Neural progenitor cell (in vitro differentiated cells): ENCODE measurements around the gene TMEM59. TPM values are rescaled to one million over a fixed set of nuclear protein-coding genes. Genes with fewer than 3 reads are reported as not detected.
"Not testable (repeated sequence)": the region's sequence is repeated elsewhere in the genome, so short reads cannot be mapped to it uniquely, and the experiment has no call there.

ENCODE experiments used
- DNase-seq: peaks from one replicate; pipeline ENCODE4 v3.0.0-alpha.2; 2016; ENCODE audit warnings: low spot score
- H2AFZ ChIP-seq: fragments of 200-600 bp; sonication (generic); replicated peaks from 2 replicates; pipeline ENCODE4 v1.6.1; 2016; ENCODE audit warnings: antibody characterized with exemption
- H3F3A ChIP-seq: fragments of 200-600 bp; sonication (generic); 2 replicates; pipeline ENCODE4 v1.6.1; 2016; ENCODE audit warnings: antibody characterized with exemption, low read depth
- H3K27ac ChIP-seq: fragments of 200-600 bp; sonication (generic); 2 replicates; pipeline ENCODE4 v1.5.1; 2016; ENCODE audit warnings: mild to moderate bottlenecking
- H3K27me3 ChIP-seq: fragments of 200-600 bp; sonication (generic); 2 replicates; pipeline ENCODE4 v1.6.1; 2016; ENCODE audit warnings: mild to moderate bottlenecking, moderate library complexity
- H3K36me3 ChIP-seq: fragments of 200-600 bp; sonication (generic); 2 replicates; pipeline ENCODE4 v1.5.1; 2016
- H3K4me1 ChIP-seq: fragments of 200-600 bp; sonication (generic); 2 replicates; pipeline ENCODE4 v1.6.1; 2016; ENCODE audit warnings: mixed run types
- H3K4me2 ChIP-seq: fragments of 200-600 bp; sonication (generic); 2 replicates; pipeline ENCODE4 v1.6.1; 2016
- H3K4me3 ChIP-seq: fragments of 200-600 bp; sonication (generic); 2 replicates; pipeline ENCODE4 v1.5.1; 2016
- H3K79me2 ChIP-seq: fragments of 200-600 bp; sonication (generic); 2 replicates; pipeline ENCODE4 v1.6.1; 2016; ENCODE audit warnings: low read depth
- H3K9ac ChIP-seq: fragments of 200-600 bp; sonication (generic); 2 replicates; pipeline ENCODE4 v1.6.1; 2016
- H3K9me3 ChIP-seq: fragments of 200-600 bp; sonication (generic); 2 replicates; pipeline ENCODE4 v1.5.1; 2016; ENCODE audit warnings: low read depth
- H4K20me1 ChIP-seq: fragments of 200-600 bp; sonication (generic); 2 replicates; pipeline ENCODE4 v1.6.1; 2016; ENCODE audit warnings: low read depth
- H3K27ac Mint-ChIP-seq: 3 replicates; pipeline ENCODE4 v1.8.0; 2021; ENCODE audit warnings: mixed read lengths
- H3K27me3 Mint-ChIP-seq: 2 replicates; pipeline ENCODE4 v1.8.0; 2022; ENCODE audit warnings: low read depth, mild to moderate bottlenecking, inconsistent platforms, moderate library complexity, mixed read lengths; ENCODE audit not compliant: insufficient read depth
- H3K36me3 Mint-ChIP-seq: 3 replicates; pipeline ENCODE4 v1.8.0; 2021; ENCODE audit warnings: mixed read lengths
- H3K4me1 Mint-ChIP-seq: 3 replicates; pipeline ENCODE4 v1.8.0; 2021; ENCODE audit warnings: mixed read lengths
- H3K4me3 Mint-ChIP-seq: 3 replicates; pipeline ENCODE4 v1.8.0; 2021; ENCODE audit warnings: mild to moderate bottlenecking, moderate library complexity, mixed read lengths
- H3K9me3 Mint-ChIP-seq: 3 replicates; pipeline ENCODE4 v1.8.0; 2020; ENCODE audit warnings: mixed read lengths
- EZH2 ChIP-seq: fragments of 200-600 bp; sonication (generic); IDR thresholded peaks from 2 replicates; pipeline ENCODE4 v1.6.1; 2017; ENCODE audit warnings: antibody characterized with exemption, mild to moderate bottlenecking, moderate library complexity
- EZH2phosphoT487 ChIP-seq: fragments of 200-600 bp; sonication (generic); IDR thresholded peaks from 2 replicates; pipeline ENCODE4 v1.6.1; 2017; ENCODE audit warnings: antibody characterized with exemption
- total RNA-seq: library from RNA; depleted of rRNA; stranded (reverse); fragments of >200 nt; gene quantifications from 2 replicates; pipeline ENCODE4 v1.2.3, GENCODE V29; 2015; ENCODE audit warnings: low replicate concordance
- TF ChIP-seq, protein P1 (sequence below): fragments of 200-600 bp; sonication (generic); IDR thresholded peaks from 2 replicates; pipeline ENCODE4 v1.5.1; 2017; ENCODE audit warnings: antibody characterized with exemption, mild to moderate bottlenecking

TMEM59 gene
- total RNA-seq, 1 donor from 2014 or later: 139 TPM

DNA sequence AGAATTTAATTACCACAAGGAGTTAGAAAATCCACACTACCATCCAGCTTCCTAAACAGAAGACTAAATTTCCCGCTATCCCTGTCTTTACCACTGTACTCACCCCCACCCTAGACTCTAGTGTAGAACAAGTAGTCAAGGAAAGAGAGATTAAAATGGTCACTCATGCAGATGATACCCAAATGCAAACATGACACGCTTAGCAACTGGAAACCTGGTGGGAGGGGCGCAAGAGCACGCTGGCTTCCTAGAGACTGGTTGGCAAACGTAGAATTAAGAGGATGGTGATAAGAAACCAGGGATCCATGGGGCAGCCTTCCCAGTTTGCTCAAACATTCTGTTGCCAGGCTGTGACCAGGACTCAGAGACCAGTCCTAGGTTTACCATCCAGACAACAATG is 25.2 kb downstream of the TMEM59 start:
- H3K27ac ChIP-seq: no peak overlapping the region
- H3K9me3 ChIP-seq: no peaks in the 10 kb centered on the region
- no peak overlapping the region for H3K4me3 ChIP-seq
- H3K9ac ChIP-seq: no peak overlapping the region
- no peaks in the 10 kb centered on the region for H4K20me1 ChIP-seq
- H3K4me2 ChIP-seq: no peak overlapping the region
- no peak for DNase-seq
- H3K36me3 Mint-ChIP-seq: peaks cover 2% of the 10 kb centered on the region
- H3K36me3 ChIP-seq: peaks cover 11% of the 10 kb centered on the region
- peaks cover 2% of the 10 kb centered on the region for H3K4me1 Mint-ChIP-seq
- H3K27ac Mint-ChIP-seq: peak overlapping the region; percentile 17
- H3K27me3 Mint-ChIP-seq: no peaks in the 10 kb centered on the region
- H3K4me1 ChIP-seq: no peaks in the 10 kb centered on the region
- H3F3A ChIP-seq: no peaks in the 10 kb centered on the region
- no peak overlapping the region for H3K4me3 Mint-ChIP-seq
- TF ChIP-seq EZH2phosphoT487: no peak
- TF ChIP-seq EZH2: no peak
- TF ChIP-seq, protein P1, sequence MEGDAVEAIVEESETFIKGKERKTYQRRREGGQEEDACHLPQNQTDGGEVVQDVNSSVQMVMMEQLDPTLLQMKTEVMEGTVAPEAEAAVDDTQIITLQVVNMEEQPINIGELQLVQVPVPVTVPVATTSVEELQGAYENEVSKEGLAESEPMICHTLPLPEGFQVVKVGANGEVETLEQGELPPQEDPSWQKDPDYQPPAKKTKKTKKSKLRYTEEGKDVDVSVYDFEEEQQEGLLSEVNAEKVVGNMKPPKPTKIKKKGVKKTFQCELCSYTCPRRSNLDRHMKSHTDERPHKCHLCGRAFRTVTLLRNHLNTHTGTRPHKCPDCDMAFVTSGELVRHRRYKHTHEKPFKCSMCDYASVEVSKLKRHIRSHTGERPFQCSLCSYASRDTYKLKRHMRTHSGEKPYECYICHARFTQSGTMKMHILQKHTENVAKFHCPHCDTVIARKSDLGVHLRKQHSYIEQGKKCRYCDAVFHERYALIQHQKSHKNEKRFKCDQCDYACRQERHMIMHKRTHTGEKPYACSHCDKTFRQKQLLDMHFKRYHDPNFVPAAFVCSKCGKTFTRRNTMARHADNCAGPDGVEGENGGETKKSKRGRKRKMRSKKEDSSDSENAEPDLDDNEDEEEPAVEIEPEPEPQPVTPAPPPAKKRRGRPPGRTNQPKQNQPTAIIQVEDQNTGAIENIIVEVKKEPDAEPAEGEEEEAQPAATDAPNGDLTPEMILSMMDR: no peak
- H3K27me3 ChIP-seq: no peaks in the 10 kb centered on the region
- H3K9me3 Mint-ChIP-seq: peaks cover 2% of the 10 kb centered on the region
- no peak overlapping the region for H2AFZ ChIP-seq
- no peaks in the 10 kb centered on the region for H3K79me2 ChIP-seq

- not testable (repeated sequence) for H3K36me3 Mint-ChIP-seq, H4K20me1 ChIP-seq, H3K9ac ChIP-seq, H3K9me3 ChIP-seq, H3K79me2 ChIP-seq, H3K4me3 Mint-ChIP-seq, H3K4me2 ChIP-seq, H3K27me3 ChIP-seq, H2AFZ ChIP-seq, H3F3A ChIP-seq, H3K27ac ChIP-seq, H3K4me1 ChIP-seq, H3K36me3 ChIP-seq, H3K27ac Mint-ChIP-seq, DNase-seq, H3K4me3 ChIP-seq, H3K4me1 Mint-ChIP-seq, H3K9me3 Mint-ChIP-seq, H3K27me3 Mint-ChIP-seq
Observed at GRCh38 chr1:54024811-54025210, 28.2 kb downstream of the TMEM59 start.

DNA sequence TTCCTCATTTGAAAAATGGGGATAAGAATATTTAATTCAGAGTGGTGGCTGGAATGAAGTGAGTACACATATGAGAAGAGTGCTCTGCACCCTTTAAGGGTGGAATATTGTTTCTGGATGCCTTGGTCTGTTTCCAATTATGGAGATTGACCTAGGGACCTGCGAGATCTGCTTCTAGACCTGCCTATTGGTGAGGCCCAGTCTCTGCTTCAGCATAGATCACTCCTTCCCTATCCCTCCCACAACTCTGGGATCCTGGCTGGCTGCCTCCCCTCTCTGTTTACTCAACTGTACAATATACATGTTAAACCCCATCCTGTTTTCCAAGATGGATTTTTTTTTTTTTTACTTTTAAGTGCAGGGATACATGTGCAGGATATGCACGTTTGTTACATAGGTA is 28.6 kb downstream of the TMEM59 start:
- Mint-ChIP-seq H3K27me3 (peaks cover 2% of the 10 kb centered on the region), H3K9me3 (peaks cover 2% of the 10 kb centered on the region), H3K4me1 (peaks cover 4% of the 10 kb centered on the region), H3K27ac (no peak overlapping the region), H3K36me3 (no peaks in the 10 kb centered on the region), H3K4me3 (no peak overlapping the region)
- no peak overlapping the region for H3K4me2 ChIP-seq
- H2AFZ ChIP-seq: no peak overlapping the region
- no peak overlapping the region for H3K4me3 ChIP-seq
- H3K9me3 ChIP-seq: no peaks in the 10 kb centered on the region
- no peaks in the 10 kb centered on the region for H3K36me3 ChIP-seq
- H3K27me3 ChIP-seq: no peaks in the 10 kb centered on the region
- H3K4me1 ChIP-seq: no peaks in the 10 kb centered on the region
- DNase-seq: no peak
- H4K20me1 ChIP-seq: no peaks in the 10 kb centered on the region
- no peak overlapping the region for H3K9ac ChIP-seq
- H3K79me2 ChIP-seq: no peaks in the 10 kb centered on the region
- no peak overlapping the region for H3K27ac ChIP-seq
- H3F3A ChIP-seq: no peaks in the 10 kb centered on the region
- TF ChIP-seq, protein P1: no peak
- no peak for TF ChIP-seq EZH2phosphoT487
- no peak for TF ChIP-seq EZH2

DNA sequence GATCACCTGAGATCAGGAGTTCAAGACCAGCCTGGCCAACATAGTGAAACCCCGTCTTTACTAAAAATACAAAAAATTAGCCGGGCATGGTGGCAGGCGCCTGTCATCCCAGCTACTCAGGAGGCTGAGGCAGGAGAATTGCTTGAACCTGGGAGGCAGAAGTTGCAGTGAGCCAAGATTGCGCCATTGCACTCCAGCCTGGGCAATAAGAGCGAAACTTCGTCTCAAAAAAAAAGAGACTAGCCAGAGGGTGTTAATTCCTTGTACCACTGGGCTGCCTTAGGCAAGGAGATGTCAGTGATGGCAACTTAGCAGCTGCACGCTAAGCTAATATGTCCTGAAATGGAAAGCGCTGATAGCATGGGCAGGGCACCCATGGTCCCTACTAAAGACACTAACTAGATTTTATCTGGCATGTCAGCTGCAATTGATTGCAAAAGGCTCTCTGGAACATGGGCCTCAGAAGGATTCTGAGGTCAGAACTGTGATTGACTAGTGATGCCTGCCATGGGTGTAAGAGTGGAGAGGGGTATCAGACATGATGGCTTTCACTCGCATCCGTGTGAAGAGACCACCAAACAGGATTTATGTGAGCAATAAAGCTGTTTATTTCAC is 33.3 kb downstream of the TMEM59 start:
- H3K4me3 Mint-ChIP-seq, H2AFZ ChIP-seq, H3K36me3 ChIP-seq, H4K20me1 ChIP-seq, H3K9me3 ChIP-seq, H3K4me1 ChIP-seq, H3K27ac ChIP-seq, H3K36me3 Mint-ChIP-seq, H3K4me3 ChIP-seq, H3K27me3 ChIP-seq, H3K79me2 ChIP-seq, H3K27ac Mint-ChIP-seq, H3K9me3 Mint-ChIP-seq, H3K27me3 Mint-ChIP-seq, H3K4me2 ChIP-seq, H3K9ac ChIP-seq, H3F3A ChIP-seq, DNase-seq: not testable (repeated sequence)
- peaks cover 10% of the 10 kb centered on the region for H3K4me1 Mint-ChIP-seq
